Ammon's horn (tissue), 1 donor: ENCODE results near the gene EIF2S3.
"Not testable (repeated sequence)": the region's sequence is repeated elsewhere in the genome, so short reads cannot be mapped to it uniquely, and the experiment has no call there.

Experiments used
- DNase-seq: peaks from one replicate; pipeline ENCODE4 v3.0.0-alpha.2; 2016; ENCODE audit warnings: low spot score

The EIF2S3 gene

GRCh38 chrX:24050522-24051318 is 4.0 kb upstream of the EIF2S3 start:
- DNase-seq = not testable (repeated sequence)

GRCh38 chrX:24055043-24055356 is 244 bp downstream of the EIF2S3 start:
- no peak for DNase-seq

DNA sequence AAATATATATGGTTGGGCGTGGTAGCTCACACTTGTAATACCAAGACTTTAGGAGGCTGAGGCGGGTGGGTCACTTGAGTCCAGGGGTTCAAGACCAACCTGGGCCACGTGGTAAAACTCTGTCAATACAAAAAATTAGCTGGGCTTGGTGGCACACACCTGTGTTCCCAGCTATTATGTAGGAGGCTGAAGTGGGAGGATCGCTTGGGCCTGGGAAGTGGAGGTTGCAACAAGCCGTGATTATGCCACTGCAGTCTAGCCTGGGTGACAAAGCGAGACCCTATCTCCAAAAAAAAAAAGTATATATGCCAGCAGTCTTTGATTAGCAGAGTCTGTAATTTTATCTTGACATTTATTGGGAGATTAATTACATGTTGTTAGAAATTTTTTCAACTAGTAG is 8.7 kb downstream of the EIF2S3 start:
- no peak for DNase-seq

- DNase-seq = no peak
Observed at GRCh38 chrX:24069877-24070276, 15.1 kb downstream of the EIF2S3 start.

GRCh38 chrX:24079411-24079810 is 24.7 kb downstream of the EIF2S3 start:
- DNase-seq = no peak

DNA sequence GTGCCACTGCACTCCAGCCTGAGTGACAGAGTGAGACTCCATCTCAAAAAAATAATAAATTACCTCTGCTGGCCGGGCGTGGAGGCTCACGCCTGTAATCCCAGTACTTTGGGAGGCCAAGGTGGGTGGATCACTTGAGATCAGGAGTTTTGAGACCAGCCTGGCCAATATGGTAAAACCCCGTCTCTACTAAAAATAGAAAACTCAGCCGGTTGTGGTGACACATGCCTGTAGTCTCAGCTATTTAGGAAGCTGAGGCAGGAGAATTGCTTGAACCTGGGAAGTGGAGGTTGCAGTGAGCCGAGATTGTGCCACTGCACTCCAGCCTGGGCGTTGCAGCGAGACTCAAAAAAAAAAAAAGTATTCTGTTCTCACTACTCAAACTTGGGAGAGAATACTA is 25.5 kb downstream of the EIF2S3 start:
- not testable (repeated sequence) for DNase-seq

GRCh38 chrX:24080704-24081103 is 25.9 kb downstream of the EIF2S3 start:
- DNase-seq = no peak

DNA sequence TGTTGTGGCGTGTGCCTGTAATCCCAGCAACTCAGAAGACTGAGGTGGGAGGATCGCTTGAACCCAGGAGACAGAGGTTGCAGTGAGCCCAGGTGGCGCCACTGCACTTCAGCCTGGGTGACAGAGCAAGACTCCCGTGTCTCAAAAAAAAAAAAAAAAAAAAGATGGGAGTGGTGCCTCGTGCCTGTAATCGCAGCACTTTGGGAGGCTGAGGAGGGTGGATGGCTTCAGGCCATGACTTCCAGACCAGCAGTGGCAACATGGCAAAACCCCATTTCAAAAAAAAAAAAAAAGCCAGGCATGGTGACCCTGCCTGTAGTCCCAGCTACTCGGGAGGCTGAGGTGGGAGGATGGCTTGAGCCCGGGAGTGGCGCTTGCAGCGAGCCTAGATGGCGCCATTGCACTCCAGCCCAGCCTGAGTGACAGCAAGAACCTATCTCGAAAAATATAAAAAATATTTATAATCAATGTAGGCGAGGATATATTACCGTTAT is 27.0 kb downstream of the EIF2S3 start:
- DNase-seq = peak; percentile 45

DNA sequence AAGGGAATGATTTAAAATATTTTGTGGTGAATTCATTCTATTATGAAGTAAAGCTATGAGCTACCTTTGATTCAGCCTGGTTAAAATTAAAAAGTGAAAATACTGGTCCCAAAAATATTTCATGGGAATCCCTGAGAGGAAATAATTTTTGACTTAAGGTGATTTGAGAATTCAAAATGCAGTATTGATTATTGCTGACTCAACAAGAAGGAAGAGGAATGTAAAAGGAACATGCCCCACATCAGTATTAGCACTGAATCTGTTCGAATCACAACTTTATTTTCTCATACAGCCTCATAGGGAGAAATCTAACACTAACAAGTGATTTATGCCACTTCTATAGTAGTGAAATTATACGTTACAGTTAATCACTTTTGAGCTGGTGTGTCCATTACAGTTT is 27.7 kb downstream of the EIF2S3 start:
- no peak for DNase-seq

GRCh38 chrX:24085101-24085500 is 30.3 kb downstream of the EIF2S3 start:
- DNase-seq = no peak

DNA sequence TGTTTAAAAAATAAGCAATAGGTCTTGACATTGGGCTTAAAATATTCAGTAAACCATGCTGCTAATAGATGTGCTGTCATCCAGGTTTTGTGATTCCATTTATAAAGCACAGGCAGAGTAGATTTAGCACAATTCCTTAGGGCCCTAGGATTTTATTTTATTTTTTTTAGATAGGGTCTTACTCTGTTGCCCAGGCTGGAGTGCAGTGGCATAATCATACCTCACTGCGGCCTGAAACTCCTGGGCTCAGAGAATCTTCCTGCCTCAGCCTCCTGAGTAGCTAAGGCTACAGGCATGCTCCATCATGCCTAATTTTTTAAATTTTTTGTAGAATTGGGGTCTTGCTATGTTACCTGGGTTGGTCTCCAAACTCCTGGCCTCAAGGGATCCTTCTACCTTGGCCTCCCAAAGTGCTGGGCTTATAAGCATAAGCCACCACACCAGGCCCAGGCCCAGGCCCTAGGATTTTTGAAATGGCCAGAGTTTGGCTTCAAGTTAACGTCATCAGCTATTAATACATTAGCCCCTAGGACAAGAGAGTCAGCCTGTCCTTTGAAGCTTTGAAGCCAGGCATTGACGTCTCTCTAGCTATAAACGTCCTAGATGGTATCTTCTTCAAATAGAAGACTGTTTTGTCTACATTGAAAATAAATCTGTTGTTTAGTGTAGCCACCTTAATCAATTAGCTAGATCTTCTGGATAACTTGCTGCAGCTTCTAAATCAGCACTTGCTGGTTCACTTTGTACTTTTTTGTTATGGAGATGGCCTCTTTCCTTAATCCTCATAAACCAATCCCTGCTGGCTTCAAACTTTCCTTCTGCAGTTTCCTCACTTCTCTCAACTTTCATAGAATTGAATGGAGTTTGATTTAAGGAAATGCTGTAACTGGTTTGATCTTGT is 35.8 kb downstream of the EIF2S3 start:
- DNase-seq = no peak

DNA sequence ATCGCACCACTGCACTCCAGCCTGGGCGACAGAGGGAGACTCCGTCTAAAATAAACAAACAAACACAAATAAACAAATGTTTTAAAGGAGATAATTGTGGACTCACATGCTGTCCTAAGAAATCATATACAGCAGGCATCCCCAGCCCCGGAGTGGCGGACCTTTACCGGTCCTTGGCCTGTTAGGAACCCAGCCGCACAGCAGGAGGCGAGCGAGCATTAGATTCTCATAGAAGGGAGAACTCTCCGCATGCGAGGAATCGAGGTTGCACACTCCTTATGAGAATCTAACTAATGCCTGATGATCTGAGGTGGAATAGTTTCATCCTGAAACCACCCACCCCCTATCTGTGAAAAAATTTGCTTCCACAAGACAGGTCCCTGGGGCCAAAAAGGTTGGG is 39.0 kb downstream of the EIF2S3 start:
- DNase-seq = no peak

GRCh38 chrX:24097741-24098260 is 43.0 kb downstream of the EIF2S3 start:
- no peak for DNase-seq

- DNase-seq = no peak
Observed at GRCh38 chrX:24098932-24099331, 44.2 kb downstream of the EIF2S3 start.

DNA sequence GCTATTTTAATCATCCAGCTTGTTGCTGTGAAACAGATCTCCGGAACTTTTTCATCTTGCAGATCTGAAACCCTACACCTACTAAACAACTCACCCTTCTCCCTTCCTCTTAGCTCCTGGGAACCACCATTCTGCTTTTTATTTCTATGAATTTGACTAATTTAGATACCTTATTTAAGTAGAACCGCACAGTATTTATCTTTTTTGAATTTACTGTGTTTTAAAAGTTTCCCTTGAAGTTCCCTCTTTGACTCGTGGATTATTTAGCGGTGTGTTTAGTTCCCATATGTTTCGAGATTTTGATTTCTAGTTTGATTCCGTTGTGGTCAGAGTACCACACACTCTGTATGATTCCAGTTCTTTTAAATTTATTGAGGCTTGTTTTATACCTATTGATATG is 44.6 kb downstream of the EIF2S3 start:
- no peak for DNase-seq

DNA sequence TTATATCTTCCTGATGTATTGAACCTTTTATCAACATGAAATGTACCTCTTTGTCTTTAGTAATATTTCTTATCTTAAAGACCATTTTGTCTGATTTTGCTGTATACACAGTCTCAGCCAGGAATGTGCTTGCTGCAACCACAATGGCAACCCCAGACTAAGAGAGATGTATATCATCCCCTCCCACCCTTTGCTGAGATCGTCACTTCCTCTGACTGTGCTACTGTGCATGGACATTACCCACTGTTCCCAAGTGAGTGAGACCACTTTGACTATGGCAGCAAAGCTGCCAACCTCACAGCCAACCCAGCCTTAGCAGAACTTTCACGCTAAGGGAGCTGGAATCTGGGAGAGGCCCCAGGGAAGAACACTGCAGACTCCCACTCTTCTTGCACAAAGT is 46.0 kb downstream of the EIF2S3 start:
- no peak for DNase-seq

DNA sequence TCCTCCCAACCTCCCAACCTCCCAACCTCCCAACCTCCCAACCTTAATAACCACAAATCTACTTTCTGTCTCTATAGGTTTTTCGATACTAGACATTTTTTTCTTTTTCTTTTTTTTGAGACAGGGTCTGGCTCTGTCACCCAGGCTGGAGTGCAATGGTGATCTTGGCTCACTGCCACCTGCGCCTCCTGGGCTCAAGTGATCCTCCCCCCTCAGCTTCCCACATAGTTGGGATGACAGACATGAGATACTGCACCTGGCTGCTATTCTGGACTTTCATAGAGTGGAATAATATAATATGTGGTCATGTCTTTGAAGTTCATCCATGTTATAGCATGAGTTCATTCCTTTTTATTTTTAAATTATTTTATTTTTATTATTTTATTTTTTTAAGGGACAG is 55.3 kb downstream of the EIF2S3 start:
- no peak for DNase-seq

GRCh38 chrX:24113181-24113580 is 58.4 kb downstream of the EIF2S3 start:
- no peak for DNase-seq

GRCh38 chrX:24117258-24117657 is 62.5 kb downstream of the EIF2S3 start:
- peak; percentile 72 for DNase-seq

DNA sequence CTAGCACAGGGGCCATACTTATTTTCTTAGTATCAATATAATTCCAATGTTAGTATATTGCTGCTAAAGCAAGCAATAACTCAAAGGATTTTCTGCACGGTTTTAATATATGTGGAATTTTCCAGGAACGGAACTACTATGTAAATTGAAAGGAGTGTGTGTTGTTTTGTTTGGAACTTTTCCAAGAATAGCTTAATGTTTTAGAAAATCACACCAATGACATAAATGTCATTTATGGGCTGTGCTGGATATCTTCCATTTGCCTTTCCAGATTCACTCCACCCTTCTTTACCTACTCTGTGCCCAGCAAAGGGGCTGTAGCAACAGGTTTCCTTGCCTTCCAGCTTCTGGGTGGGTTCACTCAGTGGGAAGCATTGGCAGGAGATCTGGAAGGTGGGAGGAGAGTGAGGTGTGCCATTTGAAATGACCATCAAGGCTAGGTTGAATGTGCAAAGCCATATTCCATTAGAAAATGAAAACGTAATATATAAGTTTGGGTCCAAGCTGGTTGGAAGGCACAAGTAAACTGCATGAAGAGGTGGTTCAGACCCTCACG is 69.6 kb downstream of the EIF2S3 start:
- DNase-seq = no peak

DNA sequence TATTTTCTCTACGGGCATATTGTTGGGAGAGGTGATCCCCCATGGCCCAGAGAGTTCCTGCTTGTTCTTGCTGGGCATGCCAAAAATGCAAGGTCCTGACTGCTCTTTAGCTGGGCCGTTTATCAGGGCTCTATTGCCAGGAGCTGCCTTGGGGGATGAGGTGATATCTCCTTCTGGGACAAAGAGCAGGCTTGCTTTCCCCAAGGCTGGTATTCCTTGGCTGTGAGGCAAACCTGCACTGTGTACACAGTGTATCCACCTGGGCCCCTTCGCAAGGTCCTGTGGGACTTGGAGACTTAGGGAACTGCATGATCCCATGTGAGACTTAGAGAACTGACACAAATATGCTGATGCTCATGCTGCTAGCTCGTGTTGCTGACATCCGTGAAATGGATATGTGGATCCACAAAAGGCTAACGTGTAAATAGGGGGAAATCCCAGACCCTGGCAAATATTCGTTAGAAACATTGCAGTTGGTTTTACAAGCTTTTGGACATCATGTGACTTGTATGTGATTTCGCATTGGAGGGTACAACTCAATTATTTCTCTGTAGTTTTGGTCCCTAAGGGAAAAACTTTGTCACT is 70.4 kb downstream of the EIF2S3 start:
- no peak for DNase-seq
